Raji (cell line): ENCODE results near the gene PEAK1.

Experiments
- POLR2A ChIP-seq: IDR thresholded peaks from 2 replicates; pipeline ENCODE4 v1.6.1; 2011; ENCODE audit warnings: low read depth, low read length, control low read depth; ENCODE audit not compliant: insufficient read depth

Gene PEAK1

DNA sequence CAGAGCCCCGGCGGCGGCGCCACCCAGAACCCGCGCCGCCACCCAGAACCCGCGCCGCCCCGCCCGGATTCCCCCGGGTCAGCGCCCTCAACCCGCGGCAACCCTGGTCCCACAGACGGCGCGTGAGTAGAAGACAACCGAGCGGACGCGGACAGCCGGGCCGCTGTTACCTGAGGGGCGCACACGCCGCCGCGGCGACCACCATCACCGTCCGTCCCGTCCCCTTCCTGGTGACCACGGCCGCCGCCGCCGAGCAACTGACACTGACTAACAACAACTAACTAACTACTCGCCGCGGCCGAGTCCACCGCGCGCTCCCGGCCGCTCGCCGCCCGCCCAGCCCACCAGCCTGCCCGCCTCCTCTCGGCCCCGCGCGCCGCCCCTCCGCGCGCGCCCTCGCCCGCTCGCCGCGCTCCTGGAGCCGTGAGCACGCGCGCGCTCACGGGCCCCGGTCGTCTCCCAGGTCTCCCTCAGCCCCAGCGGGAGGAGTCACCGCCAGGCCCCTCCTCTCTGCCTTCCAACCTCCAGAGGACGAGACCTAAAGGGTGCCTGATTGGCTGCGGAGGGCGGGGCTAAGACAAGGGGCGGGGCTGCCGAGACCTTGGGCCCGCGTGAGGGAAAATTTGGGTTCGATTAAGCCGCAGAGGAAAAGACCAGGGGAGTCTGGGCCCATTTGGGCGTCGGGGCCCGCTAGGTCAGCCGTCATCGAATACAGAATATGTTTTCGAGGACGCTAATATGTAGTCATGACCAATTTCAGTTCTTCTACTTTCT, at the start of gene PEAK1:
TSS of gene PEAK1 (minus strand) at position 269 of the 774 bp plus-strand sequence. CDS start 238,178 bp downstream, outside the sequence.
- peak; percentile 69 for TF ChIP-seq POLR2A

DNA sequence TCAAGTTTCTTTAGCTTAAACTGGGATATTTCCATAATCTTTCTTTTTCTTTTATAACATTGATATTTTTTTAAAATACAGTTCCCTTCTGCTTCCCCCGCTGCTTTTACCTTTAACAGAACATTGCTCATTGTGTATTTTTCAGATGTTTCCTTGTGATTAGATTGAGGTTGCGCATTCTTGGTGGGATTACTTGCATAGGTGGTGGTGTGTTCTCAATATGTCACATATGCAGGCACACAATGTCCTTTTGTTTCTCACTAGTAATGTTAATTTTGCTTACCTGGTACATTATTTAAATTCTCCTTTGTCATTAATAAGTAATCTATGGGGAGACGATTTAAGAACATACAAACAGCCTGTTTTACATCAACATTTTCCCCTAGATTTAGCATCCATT, 49.0 kb upstream of the PEAK1 start:
- no peak for TF ChIP-seq POLR2A

DNA sequence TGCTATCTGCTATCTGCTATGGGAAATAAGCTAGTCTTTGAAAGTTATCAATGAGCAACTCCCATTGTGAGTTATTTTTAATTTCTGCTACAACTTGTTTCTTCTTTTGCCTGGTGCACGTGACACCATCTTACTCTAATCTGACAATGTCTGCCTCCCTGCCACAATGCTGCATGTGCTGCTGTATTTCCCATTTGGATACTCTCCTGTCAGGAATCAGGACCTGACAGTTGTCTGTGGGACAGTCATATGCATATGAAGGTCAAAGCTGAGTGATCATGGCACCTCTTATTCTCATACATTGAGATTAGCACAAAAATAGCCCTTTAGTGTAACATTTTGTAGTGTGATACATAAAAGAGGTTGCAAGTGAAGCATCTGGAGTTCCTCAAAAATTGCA, 46.6 kb upstream of the PEAK1 start:
- TF ChIP-seq POLR2A = no peak

DNA sequence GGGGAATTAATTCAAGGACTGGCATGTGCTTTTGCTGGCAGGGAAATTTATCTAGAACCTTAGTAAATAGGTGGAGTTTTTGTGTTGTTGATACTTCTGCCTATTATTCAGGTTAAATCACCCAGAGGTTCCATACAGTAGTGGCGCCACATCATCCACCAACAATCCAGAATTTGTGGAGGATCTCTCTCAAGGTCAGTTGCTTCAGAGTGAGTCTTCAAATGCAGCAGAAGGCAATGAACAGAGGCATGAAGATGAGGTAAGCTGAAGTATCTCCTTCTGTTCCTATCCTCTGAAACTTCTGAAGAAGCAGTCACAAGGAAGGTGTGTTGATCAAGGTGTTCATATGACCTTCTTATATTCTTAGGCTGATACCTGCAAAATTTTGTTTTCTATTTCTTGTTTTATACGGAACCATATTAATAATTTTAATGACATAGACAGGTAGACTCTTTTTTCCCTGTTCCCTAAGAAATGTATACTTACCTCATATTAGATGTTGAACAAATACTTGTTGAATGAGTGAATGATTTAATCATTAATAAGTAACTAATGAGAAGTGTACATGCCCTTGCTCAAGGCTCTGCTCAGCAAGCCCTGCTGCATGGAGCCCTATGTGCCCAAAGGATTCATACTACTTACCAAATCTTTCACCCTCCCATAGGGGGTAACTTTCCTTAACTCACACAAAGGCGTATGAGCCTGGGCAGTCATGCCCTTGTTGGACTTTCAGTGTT, 44.4 kb upstream of the PEAK1 start:
- no peak for TF ChIP-seq POLR2A

- no peak for TF ChIP-seq POLR2A
Observed at GRCh38 chr15:77461486-77461885, 41.6 kb upstream of the PEAK1 start.

DNA sequence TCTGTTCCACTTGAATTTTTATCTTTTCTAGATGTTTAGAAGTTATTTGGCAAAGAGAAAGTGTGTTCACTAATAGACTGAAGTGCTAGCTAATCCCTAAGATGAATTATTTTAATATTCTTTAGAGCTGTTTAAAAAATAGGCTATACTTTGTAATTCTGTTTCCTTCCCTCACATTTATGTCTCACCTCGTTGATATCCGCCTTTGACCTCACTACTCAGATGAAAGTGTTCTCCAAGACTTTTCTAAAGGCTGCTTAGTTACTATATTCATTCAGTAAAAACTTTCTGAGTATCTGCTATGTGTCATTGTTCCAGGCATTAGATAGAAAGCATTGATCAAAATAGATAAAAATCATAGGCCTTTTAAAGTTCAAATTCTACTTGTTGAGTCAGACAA, 39.1 kb upstream of the PEAK1 start:
- TF ChIP-seq POLR2A = no peak

GRCh38 chr15:77457905-77458265, 38.0 kb upstream of the PEAK1 start:
- no peak for TF ChIP-seq POLR2A

DNA sequence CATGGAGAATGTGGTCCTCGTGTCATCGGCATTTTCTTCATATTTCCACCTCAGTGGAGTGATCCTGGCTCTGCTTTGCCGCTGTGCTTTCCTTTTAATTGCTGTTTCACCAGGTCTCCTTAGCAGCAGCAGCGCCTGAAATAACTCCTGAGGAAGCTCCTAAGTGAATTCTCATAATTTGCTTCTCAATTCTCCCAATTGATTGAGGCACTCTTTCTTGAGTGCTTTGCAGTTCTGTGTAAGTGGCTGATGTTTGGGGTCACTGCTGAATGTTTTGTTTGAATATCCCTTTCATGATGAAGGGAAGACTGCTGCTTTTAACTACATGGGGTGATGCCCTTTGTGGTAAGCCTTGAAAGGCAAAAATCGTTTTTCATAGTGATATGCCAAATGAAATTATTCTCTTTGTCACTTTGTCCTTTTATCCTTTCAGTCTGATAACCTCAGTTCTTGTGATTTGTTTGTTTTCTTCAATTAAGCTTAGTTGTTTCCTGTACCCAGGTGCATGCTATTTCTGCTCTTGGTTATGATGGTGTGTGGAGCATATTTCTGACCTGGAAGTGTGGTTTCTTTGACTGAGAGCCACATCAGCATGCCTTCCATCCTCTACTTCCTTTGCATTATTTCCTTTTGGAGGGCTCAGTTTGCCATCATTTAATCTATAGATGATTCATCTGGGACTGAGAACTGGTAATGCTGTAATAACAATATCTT, 37.4 kb upstream of the PEAK1 start:
- no peak for TF ChIP-seq POLR2A

DNA sequence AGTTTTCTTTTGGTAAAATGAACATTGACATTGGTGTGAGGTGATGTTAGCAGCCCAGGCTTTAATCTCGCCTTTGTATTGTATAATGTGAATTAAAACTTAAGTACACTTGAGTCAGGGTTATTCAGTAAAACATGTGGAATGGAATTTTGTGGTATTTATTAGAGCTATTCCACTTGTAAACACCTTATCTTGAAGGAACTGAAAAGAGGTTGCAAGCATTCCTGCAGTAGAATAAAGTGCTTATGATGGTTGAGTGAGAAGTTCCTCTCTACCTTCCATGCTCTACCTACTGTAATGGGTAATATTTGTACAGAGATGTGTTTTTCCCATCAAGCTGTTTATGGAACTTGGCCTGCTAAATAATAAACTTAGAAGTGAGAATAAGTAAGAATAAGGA, 36.8 kb upstream of the PEAK1 start:
- TF ChIP-seq POLR2A = no peak

DNA sequence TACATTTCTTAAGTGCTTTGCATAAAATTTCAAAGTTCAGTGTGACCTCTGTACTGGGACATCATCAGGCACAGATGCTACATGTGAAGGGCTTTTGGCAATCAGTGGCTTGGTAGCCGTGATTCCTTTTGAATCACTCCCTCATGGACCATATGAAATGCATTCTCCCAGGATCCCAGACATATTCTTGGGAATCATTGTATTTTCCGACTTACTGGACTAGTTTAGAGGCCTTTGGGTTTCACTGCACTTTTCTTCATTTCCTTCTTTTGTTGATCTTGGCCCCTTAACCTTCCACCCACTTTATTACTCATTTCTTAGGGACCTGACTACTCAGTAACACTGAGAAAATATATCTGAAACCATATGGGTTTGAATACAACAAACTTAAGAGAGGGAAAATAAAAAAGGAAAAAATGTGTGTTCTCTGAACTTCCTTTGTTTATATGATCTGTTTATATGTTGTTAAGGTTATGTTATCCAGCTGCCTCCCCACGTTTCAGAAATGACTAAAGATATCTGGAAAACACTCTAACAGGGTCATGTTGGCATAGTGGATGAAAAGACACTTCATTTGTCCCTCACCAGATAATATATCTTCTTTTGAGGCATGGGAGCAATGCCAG, 35.9 kb upstream of the PEAK1 start:
- no peak for TF ChIP-seq POLR2A

DNA sequence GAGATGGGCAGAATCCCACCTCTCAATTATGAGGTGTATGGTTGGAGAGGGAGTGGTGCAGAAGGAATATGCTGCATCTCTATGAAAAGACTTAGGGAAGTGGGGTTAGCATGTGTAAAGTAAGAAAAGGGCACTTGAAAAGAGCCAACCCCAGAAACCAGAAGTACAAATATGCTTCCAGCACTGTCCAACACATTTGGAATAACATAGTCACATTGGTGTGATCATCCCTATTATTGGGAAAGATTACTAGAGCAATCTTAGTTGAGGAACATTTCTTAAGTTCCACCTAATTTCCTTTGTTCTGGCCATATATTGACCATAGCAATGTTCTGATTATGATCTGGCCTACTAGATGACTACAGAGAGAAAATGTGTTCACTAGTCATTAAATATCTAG, 35.0 kb upstream of the PEAK1 start:
- TF ChIP-seq POLR2A = no peak

GRCh38 chr15:77454265-77454664, 34.4 kb upstream of the PEAK1 start:
- TF ChIP-seq POLR2A = no peak

DNA sequence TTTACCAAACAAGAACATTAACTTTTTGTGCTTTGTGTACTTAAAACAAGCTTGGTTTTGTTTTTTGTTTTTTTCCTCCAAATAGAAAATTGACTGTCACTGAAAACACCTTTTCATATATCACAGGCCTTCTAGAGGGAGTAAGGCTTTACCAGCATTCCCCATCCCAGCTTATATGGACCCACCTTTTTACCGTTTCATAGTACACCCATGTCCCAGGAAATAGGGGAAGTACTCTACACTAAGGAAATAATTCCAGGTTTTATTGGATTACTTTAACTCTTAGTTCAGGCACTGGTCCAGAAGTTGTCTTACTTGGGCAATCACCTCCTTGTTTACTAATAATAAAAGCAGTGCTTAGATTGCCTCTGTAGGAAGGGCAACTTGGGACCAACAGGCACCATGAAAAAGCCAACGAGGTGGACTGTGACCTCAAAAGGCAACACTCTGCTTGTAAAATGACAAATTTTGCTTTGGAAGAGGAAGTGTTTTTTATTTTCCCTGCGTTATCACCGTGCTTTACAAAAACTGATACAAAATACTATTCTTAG, 27.0 kb upstream of the PEAK1 start:
- TF ChIP-seq POLR2A = no peak

- TF ChIP-seq POLR2A = no peak
Observed at GRCh38 chr15:77440378-77440999, 20.6 kb upstream of the PEAK1 start.

DNA sequence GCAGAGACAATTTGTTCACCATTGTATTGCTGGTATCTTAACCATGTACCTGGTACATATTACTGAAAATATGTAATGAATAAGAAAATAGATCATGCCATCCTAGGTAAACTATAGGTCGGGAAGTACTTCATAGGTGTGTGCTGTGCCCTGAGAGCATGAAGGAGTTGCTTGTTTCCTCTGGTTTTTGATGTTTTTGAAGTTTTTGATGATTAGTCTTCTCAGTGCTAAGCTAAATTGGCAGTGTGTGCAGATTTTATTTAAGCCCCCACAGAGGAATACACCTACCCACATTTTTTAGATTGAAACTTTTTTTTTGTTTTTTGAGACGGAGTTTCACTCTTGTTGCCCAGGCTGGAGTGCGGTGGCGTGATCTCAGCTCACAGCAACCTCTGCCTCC, 17.4 kb upstream of the PEAK1 start:
- no peak for TF ChIP-seq POLR2A
